ENCODE results near the gene ITM2C.

ITM2C gene

DNA sequence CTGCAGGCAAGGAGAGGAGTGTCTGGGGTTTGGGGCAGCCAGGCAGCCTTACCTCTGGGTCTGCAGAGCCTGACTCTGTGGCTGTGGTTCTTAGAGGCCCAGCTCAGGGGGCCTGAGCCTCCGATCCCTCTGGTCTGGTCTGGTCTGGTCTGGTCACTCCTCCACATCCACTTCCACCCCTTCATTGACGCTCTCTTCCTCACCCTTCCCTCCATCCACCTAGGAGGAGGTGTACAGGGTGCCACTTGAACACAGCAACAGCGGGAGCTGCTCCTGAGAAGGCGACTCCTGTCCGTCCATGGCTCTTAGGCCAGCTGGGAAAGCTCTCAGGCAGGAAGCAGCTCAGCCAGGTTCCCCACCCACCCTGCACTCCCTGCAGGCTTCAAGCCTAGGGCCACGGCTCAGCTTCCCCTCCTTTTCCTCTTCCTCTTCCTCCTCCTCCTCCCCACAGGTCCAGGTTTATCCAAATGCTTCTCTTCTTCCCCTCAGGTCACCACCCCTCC lies 43.4 kb downstream of the ITM2C start:
- DNase-seq (ENCODE audit: low spot score) = no peak

GRCh38 chr2:230908595-230909191 lies 44.0 kb downstream of the ITM2C start:
- DNase-seq (ENCODE audit: low spot score) = no peak

- no peak for DNase-seq (ENCODE audit: low spot score)
Observed at GRCh38 chr2:230909841-230910545, 45.3 kb downstream of the ITM2C start.

DNA sequence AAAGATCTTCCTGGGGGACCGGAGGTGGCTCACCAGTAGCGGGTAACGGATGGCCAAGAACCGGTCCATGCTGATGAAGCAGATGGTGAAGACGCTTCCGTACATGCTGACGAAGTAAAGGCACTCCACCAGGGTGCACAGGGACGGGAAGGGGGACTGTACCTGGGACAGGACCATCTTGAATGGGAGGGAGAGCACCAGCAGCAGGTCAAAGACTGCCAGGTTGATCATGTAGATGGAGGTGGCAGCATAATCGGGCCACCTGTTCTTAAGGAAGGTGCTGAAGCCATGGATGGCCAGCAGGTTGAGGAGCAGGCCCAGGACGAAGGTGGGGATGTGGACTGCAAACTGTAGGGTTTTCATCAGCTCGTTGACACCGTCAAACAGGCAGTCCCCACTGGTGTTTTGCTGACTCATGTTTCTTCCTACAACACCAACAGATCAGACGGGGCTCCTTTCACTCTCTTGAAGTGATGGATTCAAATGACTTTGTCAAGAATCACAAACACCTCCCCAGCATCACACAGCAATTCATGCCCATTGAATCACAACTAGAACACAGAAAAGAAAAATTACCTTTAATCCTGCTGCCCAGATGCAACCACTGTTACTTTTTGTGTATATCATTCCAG lies 45.9 kb downstream of the ITM2C start:
- DNase-seq (ENCODE audit: low spot score) = no peak

DNA sequence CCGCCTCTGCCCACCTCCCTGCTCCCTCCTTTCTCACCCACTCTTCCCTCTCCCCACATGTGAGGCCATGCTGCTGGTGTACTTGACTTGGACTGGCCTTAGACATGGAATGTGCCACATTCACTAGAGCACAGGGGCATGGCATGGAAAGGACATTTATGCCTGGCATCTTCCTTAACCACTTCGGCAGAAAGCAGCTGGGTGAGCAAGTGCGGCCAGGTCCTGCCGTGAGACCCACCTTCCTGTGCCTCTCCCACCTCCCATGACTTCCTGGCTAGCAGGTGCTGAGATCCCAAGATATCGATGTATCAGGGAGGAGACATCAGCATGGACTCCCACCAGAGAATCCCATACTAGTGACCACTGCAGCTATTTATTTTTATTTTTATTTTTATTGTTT lies 47.3 kb downstream of the ITM2C start:
- no peak for DNase-seq (ENCODE audit: low spot score)

DNA sequence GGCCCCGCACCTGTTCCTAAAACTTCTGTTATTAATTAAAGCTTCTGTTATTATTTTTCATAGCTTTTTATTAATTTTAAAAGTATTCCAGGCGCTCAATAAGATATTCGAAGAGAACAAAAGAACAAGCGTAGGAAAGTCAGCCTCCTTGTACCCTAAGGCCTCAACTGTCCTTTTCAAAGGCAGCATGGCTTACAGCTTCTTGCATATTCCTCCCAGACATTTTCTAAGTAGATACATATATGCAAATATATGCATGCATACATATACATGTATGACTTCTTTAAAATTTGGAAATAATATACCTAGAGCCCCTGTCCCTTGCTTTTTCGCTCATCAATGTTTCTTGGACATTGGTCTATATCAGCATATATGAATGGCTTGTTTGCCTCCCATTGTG lies 48.0 kb downstream of the ITM2C start:
- no peak for DNase-seq (ENCODE audit: low spot score)

- DNase-seq (ENCODE audit: low spot score) = peak; percentile 41
Observed at GRCh38 chr2:230913406-230914143, 48.8 kb downstream of the ITM2C start.

DNA sequence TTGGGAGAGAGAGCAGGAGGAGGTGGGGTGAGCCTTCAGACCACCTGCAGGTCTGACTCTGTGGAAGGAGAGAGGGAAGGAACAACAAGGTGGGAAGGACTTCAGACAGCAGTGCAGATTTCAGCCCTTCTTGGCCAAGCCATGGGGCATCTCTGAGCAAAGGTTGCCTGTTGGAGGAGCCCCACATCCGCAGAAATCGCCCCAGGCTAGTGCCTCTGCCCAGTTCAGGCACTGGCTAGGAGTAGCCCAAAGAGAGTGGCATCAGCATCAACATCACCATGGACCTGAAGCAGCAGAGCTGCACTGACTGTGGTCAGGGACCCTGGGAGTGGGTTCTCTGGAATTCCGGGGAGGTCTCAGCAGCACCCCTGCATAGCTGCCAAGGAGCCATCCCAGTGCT lies 50.1 kb downstream of the ITM2C start:
- DNase-seq (ENCODE audit: low spot score) = no peak

GRCh38 chr2:230915319-230915718 lies 50.6 kb downstream of the ITM2C start:
- DNase-seq (ENCODE audit: low spot score) = no peak

GRCh38 chr2:230916218-230916617 lies 51.5 kb downstream of the ITM2C start:
- DNase-seq (ENCODE audit: low spot score) = no peak

- no peak for DNase-seq (ENCODE audit: low spot score)
Observed at GRCh38 chr2:230919240-230919639, 54.5 kb downstream of the ITM2C start.

- no peak for DNase-seq (ENCODE audit: low spot score)
Observed at GRCh38 chr2:230919681-230920080, 54.9 kb downstream of the ITM2C start.

DNA sequence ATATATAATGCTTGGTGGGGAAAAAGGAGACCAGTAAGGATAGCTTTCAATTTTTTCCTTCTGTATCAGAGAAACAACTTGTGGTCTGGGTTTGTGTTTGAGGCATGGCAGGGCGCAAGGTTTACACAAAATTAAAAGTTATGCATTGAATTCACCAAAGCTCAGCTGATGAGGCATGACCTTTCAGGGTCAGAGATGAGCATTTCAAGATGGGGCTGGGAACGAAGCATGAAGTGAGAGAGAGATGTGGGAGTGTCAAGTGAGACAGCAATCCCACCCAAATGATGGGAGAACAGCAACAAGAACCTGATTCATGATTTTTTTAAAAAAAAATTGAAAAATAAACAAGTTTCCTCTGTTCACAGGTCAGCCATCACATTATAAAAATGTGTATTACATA lies 55.4 kb downstream of the ITM2C start:
- DNase-seq (ENCODE audit: low spot score) = no peak

- no peak for DNase-seq (ENCODE audit: low spot score)
Observed at GRCh38 chr2:230921806-230922595, 57.3 kb downstream of the ITM2C start.

DNA sequence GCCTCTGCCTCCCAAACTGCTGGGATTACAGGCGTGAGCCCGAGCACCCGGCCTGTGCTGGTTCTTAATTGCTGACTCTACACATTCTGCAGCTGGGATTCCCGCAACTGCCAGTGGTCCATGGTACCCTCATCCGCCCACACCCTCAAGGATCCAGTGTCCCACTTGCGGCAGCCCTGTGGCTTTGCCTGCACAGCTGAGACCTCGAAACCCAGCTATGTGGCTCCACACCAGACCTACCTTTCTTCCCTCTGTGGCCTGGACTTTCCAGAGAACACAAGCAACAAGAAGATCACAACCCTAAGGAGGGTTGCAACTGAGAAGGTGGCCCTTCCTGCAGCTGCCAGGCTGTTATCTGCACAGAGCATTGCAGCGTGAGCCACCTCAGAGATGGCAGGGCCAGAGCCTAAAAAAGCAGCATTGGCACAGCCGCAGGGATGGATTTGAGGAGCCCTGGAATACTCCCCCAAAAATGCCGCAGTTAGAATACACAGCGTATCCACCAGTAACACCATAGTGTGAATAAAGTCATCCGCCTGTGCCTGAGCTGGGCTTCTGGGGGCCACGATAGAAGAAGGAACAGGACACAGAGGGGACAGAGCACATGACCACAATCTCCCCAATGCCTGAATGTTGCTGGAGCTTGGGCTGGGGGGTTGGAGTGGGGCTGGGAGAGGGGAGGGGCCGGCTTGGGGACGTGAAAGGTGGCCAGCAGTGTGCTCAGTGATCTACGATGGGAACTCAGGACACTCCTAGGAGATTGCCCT lies 58.4 kb downstream of the ITM2C start:
- no peak for DNase-seq (ENCODE audit: low spot score)

GRCh38 chr2:230924092-230924469 lies 59.3 kb downstream of the ITM2C start:
- DNase-seq (ENCODE audit: low spot score) = no peak

DNA sequence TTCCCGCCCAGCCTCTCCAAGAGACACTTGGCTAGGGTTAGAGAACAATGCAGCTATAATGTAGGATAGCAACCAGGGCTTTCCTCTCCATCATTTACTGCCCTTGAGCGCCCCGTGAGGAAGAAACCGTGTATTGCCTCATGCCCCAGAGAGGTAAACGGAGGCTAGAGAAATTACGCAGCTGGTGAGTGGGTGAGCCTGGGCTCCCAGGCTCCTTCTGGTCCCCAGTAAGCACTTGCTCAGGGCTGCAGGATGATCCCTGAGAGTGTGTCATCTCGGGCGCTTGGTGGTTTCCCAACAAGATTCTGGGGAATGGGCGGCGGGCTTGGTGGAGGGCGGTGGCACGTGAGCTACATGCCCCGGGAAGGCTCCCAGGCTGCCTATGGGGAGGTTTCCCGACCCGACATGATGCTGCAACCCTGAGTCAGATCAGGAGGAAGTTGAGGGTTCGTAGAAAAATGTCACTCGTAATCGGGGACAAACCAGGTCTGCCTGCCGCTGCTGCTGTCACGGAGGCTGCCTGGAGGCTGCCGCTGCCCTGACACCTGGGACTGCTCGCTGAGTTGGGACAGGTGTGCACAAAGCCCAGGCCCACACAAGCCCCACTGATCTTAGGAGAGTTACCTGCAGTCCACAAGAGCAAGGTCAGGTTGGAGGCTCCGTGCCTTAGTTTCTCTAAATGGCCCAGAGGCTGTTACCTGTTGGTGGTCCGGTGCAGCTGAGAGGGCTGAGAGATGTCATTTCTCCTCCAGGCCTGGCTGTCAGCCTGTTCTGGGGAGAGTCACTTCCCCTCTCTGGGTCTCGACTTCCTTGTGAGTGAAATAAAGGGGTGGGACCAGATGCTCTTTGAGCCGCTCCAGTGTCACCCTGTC lies 60.0 kb downstream of the ITM2C start, which contains the start of gene GPR55:
Gene GPR55 (minus strand): TSS at position 773 of the 872 bp plus-strand sequence. CDS start 14,280 bp downstream, outside the sequence.
- DNase-seq (ENCODE audit: low spot score) = peak; percentile 16

DNA sequence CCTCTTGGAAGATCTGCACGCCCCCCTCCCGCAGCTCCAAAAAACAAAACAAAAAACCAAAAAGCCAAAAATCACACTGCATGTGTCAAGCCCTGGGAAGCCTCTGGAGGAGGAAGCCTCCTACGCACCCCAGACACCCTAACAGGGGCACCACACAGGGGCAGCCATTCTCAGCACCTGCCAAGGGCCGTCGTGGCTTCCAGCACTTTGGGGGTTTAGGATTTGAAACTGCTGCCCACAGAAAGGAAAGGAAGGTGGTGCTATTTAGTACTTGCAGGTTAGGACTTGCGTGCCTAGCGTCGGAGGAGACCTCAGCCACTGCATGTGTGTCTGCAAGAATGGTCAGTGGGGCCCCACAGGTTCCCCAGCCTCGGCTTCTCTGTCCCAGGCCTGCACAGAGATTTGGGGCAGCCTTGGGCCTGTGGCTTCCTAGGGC lies 60.7 kb downstream of the ITM2C start:
- no peak for DNase-seq (ENCODE audit: low spot score)

GRCh38 chr2:230925879-230926765 lies 61.4 kb downstream of the ITM2C start:
- peak; percentile 8 for DNase-seq (ENCODE audit: low spot score)

Data from cerebellar cortex (tissue), 1 donor.